ENCODE data around the gene SUSD4. TPM values are rescaled to one million over a fixed set of nuclear protein-coding genes. Genes with fewer than 3 reads are reported as not detected.
A peak's percentile ranks its signal among the peaks of the same experiment; 100 is the strongest.

SUSD4 gene
- total RNA-seq (ENCODE audit: low replicate concordance): 4.3 and 7.0 TPM in 2 replicates
- long read RNA-seq, partial matches to known transcripts: 4 of 10 reads
- long read RNA-seq, other reads (novel, unspliced or antisense): 2 of 10 reads

DNA sequence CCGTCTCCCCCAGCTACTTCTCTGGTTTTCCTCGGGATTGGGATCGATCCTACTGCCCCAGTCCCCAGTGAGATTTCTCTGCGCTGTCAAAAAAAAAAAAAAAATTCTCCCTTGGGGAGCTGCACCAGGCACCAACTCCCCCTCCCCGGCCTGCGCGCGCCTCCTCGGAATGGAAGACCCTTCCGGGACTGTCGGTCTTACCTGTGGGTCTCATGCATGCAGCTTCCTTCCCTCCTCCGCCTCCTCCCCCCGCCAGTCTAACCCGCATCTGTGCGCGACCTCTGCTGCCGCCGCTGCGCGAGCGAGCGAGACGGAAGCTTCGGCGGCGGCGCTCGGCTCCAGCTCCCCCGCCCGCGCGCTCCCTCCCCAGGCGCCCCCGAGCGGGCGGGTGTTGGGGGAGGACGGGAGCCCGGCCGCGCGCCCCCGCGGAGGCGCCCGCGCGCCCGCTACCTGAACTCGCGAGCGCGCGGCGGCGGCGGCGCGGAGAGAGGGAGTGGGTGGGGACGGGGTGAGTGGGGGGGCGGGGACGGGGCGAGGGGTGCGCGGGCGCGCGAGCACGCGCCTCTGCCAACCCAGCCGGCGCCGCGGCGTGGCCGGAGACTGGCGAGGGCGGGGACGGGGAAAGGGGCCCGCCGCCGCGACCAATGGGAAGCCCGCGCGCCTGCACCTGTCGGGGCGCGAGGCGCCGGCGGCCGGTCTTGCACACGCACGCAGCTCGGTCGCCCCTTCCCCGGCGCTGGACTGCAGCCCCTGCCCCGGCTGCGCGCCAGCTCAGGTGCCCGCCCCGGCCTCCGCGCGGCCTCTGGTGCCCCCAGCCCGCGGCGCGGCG lies at the start of gene SUSD4:
Gene SUSD4, minus strand, starts transcription at position 321 of the 829 bp plus-strand sequence. CDS start 751 bp downstream, outside the sequence.
- H3K27me3 Mint-ChIP-seq: peaks cover 68% of the 10 kb centered on the region
- H3K27ac Mint-ChIP-seq: peak within 1 kb of the TSS; percentile 36
- no peaks in the 10 kb centered on the region for H3K36me3 Mint-ChIP-seq
- DNase-seq (ENCODE audit: extremely low spot score, unreplicated experiment): peak; percentile 76
- peaks cover 12% of the 10 kb centered on the region for H3K4me1 Mint-ChIP-seq (ENCODE audit: unreplicated experiment)
- no peak for TF ChIP-seq CTCF (conservative IDR thresholded peaks at IDR 0.05)
- no peaks in the 10 kb centered on the region for H3K9me3 Mint-ChIP-seq
- peak within 1 kb of the TSS; percentile 88 for H3K4me3 Mint-ChIP-seq

DNA sequence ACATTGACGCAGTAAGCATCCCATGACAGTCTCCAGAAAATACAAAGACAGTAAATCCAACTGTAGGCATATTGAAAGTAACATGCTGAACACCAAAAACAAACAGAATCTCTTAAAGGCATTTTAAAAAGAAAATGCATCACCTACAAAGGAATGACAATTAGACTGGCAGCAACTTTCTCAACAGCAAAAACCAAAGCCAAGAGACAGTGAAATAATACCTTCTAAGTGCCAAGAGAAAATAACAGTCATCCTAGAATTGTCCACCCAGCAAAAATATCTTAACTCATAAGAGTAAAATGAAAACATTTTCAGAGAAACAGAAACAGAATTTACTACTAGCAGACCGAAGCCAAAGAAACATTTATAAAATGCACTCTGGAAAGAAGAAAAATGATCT lies 49.2 kb upstream of the SUSD4 start:
- no peak for TF ChIP-seq CTCF (conservative IDR thresholded peaks at IDR 0.05)
- no peak for DNase-seq (ENCODE audit: extremely low spot score, unreplicated experiment)
- Mint-ChIP-seq H3K27ac (no peak overlapping the region), H3K4me3 (no peak overlapping the region), H3K4me1 (ENCODE audit: unreplicated experiment) (no peaks in the 10 kb centered on the region), H3K27me3 (no peaks in the 10 kb centered on the region), H3K9me3 (no peaks in the 10 kb centered on the region), H3K36me3 (no peaks in the 10 kb centered on the region)

DNA sequence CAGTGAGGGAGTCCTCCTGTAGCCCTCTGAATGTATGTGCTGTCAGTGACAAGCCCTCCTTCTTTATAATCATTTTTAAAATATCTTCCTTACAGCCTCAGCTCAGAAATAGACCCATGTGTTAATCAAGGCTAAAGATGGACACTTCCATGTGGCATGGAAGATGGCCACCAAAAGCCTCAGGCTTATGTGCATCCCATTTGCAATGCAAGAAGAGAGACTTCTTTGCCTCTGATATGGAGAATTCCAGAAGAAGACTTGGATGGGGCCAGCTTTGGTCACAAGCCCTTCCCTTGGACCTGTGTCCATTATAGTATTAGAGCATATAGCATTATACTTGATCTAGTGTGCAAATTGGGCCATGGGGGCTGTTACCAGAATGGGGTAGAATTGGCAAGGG lies 47.7 kb upstream of the SUSD4 start:
- no peak overlapping the region for H3K27ac Mint-ChIP-seq
- H3K4me3 Mint-ChIP-seq: no peak overlapping the region
- TF ChIP-seq CTCF (conservative IDR thresholded peaks at IDR 0.05): no peak
- DNase-seq (ENCODE audit: extremely low spot score, unreplicated experiment): no peak
- no peaks in the 10 kb centered on the region for H3K27me3 Mint-ChIP-seq
- no peaks in the 10 kb centered on the region for H3K36me3 Mint-ChIP-seq
- H3K9me3 Mint-ChIP-seq: peaks cover under 1% of the 10 kb centered on the region
- H3K4me1 Mint-ChIP-seq (ENCODE audit: unreplicated experiment): no peaks in the 10 kb centered on the region

DNA sequence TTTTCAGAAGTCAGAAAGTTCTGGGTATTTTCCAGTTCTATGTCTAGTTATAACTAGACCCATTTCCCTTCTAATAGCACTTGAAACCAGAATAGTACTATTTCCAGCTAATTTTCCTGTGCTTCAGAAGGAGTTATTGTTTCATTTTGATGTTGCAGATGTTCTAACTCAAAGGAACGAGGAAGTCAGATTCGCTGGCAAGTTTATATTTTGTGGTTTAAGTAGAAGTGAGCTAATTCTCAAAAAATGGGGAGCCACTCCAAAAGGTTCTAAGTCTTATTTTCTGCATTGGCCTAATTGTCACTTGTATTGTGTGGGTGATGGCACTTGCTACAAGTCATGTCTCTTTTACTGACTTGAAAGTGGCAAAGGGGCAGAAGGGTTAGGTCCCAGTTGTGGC lies 47.3 kb upstream of the SUSD4 start:
- peaks cover 4% of the 10 kb centered on the region for H3K9me3 Mint-ChIP-seq
- no peak overlapping the region for H3K4me3 Mint-ChIP-seq
- no peaks in the 10 kb centered on the region for H3K36me3 Mint-ChIP-seq
- no peaks in the 10 kb centered on the region for H3K27me3 Mint-ChIP-seq
- no peak overlapping the region for H3K27ac Mint-ChIP-seq
- no peak for DNase-seq (ENCODE audit: extremely low spot score, unreplicated experiment)
- no peaks in the 10 kb centered on the region for H3K4me1 Mint-ChIP-seq (ENCODE audit: unreplicated experiment)
- TF ChIP-seq CTCF (conservative IDR thresholded peaks at IDR 0.05): no peak

- H3K27me3 Mint-ChIP-seq: no peaks in the 10 kb centered on the region
- H3K4me1 Mint-ChIP-seq (ENCODE audit: unreplicated experiment): no peaks in the 10 kb centered on the region
- H3K27ac Mint-ChIP-seq: no peak overlapping the region
- H3K9me3 Mint-ChIP-seq: peaks cover 9% of the 10 kb centered on the region
- H3K4me3 Mint-ChIP-seq: no peak overlapping the region
- no peaks in the 10 kb centered on the region for H3K36me3 Mint-ChIP-seq
- DNase-seq (ENCODE audit: extremely low spot score, unreplicated experiment): no peak
- no peak for TF ChIP-seq CTCF (conservative IDR thresholded peaks at IDR 0.05)
These were observed 46.1 kb upstream of the SUSD4 start for GRCh38 chr1:223410036-223410435.

Data from type B pancreatic cell (in vitro differentiated cells).